C4-2B (cell line): Measurements from ENCODE around the gene INSL6.
"Not testable (repeated sequence)": the region's sequence is repeated elsewhere in the genome, so short reads cannot be mapped to it uniquely, and the experiment has no call there.

Experiments
- H3K27ac ChIP-seq: fragments of 450-650 bp; 2 replicates; pipeline ENCODE4 v1.5.1; 2017
- ZFX ChIP-seq: fragments of 450-650 bp; IDR thresholded peaks from 2 replicates; pipeline ENCODE4 v1.6.1; 2017
- TF ChIP-seq, protein P1 (sequence below): fragments of 450-650 bp; conservative IDR thresholded peaks from 2 replicates; pipeline ENCODE4 v1.5.1; 2017; ENCODE audit warnings: mild to moderate bottlenecking

The INSL6 gene

DNA sequence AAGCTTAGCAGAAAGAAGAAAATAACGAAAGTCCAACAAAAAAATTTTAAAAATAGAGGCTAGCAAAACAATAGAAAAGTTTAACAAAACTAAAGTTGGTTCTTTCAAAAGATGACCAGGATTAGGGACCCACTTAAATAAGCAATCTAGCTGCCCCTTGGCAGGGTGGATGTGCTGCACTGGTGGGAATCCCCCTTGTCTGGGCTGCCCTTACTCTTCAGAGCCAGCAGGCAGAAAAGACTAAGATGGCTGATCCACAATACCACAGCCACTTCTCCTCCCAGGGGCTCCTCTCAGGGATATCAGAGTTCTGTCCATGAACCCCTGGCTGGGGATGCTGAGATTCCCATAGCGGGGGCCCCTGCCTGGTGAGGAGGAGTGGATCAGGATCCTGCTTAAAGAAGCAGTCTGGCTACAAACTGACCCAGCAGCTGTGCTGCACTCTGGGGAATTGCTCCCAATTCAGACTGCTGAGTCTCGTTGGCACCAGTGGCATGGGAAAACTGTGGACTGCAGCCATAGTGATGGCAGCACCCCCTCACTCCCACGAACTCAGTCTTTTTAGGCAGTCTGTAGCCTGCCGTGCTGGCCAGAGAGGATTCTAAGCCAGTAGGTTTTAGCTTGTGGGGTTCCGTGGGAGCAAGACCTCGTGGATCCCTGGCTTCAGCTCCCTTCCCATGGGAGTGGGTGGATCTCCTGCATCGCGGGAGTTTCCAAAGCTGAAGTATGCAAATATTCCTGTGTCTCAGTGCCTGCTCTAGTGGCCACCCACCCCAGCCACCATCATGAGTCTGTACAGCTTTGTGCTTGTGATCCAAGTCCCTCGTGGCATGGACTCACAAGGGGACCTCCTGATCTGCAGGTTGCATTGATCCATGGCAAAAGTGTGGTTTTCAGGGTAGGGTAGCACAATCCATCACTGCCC is 2.9 kb upstream of the INSL6 start:
- H3K27ac ChIP-seq, result no peak overlapping the region
- TF ChIP-seq ZFX, result no peak
- TF ChIP-seq, protein P1, sequence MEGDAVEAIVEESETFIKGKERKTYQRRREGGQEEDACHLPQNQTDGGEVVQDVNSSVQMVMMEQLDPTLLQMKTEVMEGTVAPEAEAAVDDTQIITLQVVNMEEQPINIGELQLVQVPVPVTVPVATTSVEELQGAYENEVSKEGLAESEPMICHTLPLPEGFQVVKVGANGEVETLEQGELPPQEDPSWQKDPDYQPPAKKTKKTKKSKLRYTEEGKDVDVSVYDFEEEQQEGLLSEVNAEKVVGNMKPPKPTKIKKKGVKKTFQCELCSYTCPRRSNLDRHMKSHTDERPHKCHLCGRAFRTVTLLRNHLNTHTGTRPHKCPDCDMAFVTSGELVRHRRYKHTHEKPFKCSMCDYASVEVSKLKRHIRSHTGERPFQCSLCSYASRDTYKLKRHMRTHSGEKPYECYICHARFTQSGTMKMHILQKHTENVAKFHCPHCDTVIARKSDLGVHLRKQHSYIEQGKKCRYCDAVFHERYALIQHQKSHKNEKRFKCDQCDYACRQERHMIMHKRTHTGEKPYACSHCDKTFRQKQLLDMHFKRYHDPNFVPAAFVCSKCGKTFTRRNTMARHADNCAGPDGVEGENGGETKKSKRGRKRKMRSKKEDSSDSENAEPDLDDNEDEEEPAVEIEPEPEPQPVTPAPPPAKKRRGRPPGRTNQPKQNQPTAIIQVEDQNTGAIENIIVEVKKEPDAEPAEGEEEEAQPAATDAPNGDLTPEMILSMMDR, result no peak

DNA sequence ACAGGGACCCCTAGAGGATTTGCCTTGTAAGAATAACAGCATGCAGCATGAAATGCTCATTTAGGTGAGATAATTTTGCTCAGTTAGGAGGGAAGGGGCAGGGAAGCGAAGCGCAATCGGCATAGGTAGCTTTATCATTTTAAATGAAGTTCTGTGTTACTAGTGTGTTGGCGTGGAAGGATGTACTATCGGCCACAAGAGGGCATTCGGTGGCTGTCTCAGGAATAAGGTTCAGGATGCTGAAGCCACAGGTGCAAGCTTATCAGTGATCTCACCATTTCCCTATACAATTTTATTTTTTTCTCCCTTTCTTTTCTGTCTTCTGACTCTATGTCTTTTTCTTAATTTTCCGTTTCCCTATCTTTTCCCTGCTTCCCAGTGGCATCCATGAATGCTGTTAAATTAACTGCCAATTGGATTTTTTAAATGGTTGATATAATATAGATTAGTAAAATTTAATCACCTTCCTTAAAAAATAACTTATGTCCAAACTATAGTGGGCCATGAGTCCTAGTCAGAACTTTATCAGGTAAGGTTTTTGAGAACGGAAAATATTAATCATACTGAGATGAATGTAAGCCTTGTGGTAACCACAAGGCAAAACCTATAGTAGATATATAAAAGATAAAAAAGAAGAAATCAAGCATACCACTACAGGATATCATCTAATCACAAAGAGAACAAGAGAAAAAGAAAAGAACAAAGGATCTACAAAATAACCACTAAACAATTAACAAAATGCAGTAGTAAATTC is 1.2 kb upstream of the INSL6 start:
- TF ChIP-seq, protein P1, result peak; percentile 88
- no peak for TF ChIP-seq ZFX

GRCh38 chr9:5184776-5185175 is 663 bp downstream of the INSL6 start:
- no peak overlapping the region for H3K27ac ChIP-seq
- no peak for TF ChIP-seq ZFX
- TF ChIP-seq, protein P1, result no peak

More for the DNA sequence above, 1.2 kb upstream of the INSL6 start:
- H3K27ac ChIP-seq, result no peak overlapping the region

DNA sequence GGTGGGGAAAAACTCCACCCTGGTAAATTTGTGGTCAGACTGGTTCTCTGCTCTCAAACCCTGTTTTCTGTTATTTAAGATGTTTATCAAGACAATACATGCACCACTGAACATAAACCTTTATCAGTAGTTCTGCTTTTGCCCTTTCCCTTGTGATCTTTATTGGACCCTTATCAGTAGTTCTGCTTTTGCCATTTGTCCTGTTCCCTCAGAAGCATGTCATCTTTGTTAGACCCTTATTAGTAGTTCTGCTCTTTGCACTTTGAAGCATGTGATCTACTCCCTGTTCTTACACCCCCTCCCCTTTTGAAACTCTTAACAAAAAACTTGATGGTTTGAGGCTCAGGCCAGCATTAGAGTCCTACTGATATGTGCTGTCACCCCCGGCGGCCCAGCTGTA is 4.8 kb downstream of the INSL6 start:
- not testable (repeated sequence) for H3K27ac ChIP-seq

DNA sequence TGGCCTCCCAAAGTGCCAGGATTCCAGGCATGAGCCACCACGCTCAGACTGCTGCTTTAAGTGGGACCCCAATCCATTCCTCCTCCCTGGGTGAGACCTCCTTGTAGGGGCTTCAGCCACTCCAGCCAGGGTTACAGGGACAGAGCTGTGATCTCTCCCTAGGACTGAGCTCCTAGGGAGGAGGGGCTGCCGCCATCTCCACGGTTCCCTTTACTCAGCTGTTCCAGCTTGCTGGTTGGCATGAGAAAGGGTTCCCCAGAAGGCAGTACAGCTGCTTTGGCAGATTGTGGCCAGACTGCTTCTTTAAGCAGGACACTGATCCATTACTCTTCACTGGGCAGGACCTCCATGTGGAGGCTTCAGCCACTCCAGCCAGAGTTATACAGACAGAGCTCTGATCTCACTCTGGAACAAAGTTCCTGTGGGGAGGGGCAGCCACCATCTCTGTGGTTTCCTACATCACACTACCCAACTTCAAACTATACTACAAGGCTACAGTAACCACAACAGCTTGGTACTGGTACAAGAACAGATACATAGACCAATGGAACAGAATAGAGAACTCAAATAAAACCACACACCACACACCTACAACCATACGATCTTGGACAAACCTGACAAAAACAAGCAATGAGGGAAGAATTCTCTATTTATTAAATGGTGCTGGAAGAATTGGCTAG is 7.2 kb downstream of the INSL6 start:
- TF ChIP-seq, protein P1, result no peak
- no peak for TF ChIP-seq ZFX
- no peak overlapping the region for H3K27ac ChIP-seq

DNA sequence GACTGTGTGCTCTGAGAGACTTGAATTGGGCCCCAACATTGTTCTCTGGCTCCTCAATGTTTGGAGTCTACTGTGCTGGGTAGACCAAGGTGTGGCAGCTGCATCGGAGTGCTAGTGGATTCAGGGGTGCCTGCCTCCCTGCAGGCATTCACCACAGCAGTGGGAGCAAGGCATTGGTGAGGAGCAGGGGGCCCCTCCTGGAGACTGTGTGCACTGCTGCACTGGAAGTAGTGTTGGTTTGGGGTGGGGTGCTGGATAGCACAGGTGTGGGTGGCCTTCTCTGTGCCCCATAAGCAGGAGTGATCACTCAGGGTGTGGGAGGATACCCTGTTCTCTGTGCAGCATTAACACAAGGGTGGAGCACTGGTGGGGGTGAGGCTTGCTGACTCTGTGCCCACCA is 39.2 kb downstream of the INSL6 start:
- TF ChIP-seq ZFX, result no peak
- TF ChIP-seq, protein P1, result no peak

GRCh38 chr9:5144217-5144616 is 41.2 kb downstream of the INSL6 start:
- H3K27ac ChIP-seq, result no peak overlapping the region
- no peak for TF ChIP-seq ZFX
- TF ChIP-seq, protein P1, result no peak

More for the DNA sequence above, 39.2 kb downstream of the INSL6 start:
- no peak overlapping the region for H3K27ac ChIP-seq
